IMR-90 (cell line): ENCODE measurements around the gene AFDN. TPM values are rescaled to one million over a fixed set of nuclear protein-coding genes. Genes with fewer than 3 reads are reported as not detected.

Experiments used
- ATAC-seq: fragments of 200-7000 bp; cut with Tn5 transposase; 2 replicates; pipeline ENCODE4 v1.9.1; 2020; ENCODE audit warnings: low read depth, mild to moderate bottlenecking, moderate library complexity
- BruUV-seq: library from RNA; stranded (reverse); fragments of 400-500 nt; replicated peaks from 2 replicates; lab custom pipeline; 2021; lab: Mats Ljungman, UMichigan
- CTCF ChIA-PET: fragments of 300-600 bp; formaldehyde crosslinking; extraction: SDS; loops from one replicate; lab custom pipeline; 2021; ENCODE audit warnings: antibody characterized with exemption; lab: Yijun Ruan, JAX
- POLR2A ChIA-PET: fragments of 300-600 bp; sonication (Branson Sonifier 250); formaldehyde crosslinking; loops from one replicate; lab custom pipeline; 2022; ENCODE audit warnings: antibody characterized with exemption; ENCODE audit not compliant: unreplicated experiment; lab: Charles Lee
- DNase-seq: peaks from one replicate; pipeline ENCODE4 v3.0.0; 2013
- H2AFZ ChIP-seq: replicated peaks from 2 replicates; pipeline ENCODE3; 2013; ENCODE audit warnings: low read length, mild to moderate bottlenecking; ENCODE audit not compliant: poor library complexity
- H2AK5ac ChIP-seq: 2 replicates; pipeline ENCODE4 v1.6.1; 2013; ENCODE audit warnings: low read depth, low read length, inconsistent platforms
- H2AK9ac ChIP-seq: replicated peaks from 2 replicates; pipeline ENCODE3; 2013; ENCODE audit warnings: mild to moderate bottlenecking, low read depth, low read length, moderate library complexity; ENCODE audit not compliant: poor library complexity
- H2BK120ac ChIP-seq: 2 replicates; pipeline ENCODE4 v1.6.1; 2013; ENCODE audit warnings: low read depth, low read length, inconsistent platforms
- H2BK15ac ChIP-seq: 3 replicates; pipeline ENCODE4 v1.6.1; 2013; ENCODE audit warnings: low read depth, low read length, inconsistent platforms
- H2BK20ac ChIP-seq: 2 replicates; pipeline ENCODE4 v1.6.1; 2013; ENCODE audit warnings: low read depth, mild to moderate bottlenecking, inconsistent platforms, low read length, moderate library complexity
- H2BK5ac ChIP-seq: 2 replicates; pipeline ENCODE4 v1.6.1; 2013; ENCODE audit warnings: mild to moderate bottlenecking, low read depth, low read length, inconsistent platforms; ENCODE audit not compliant: poor library complexity, severe bottlenecking
- H3K14ac ChIP-seq: replicated peaks from 2 replicates; pipeline ENCODE4 v1.6.1; 2013; ENCODE audit warnings: low read depth, low read length, inconsistent platforms
- H3K18ac ChIP-seq: 2 replicates; pipeline ENCODE4 v1.6.1; 2013; ENCODE audit warnings: low read depth, low read length, control low read depth
- H3K23ac ChIP-seq: 2 replicates; pipeline ENCODE4 v1.6.1; 2013; ENCODE audit warnings: low read depth, low read length, inconsistent platforms
- H3K27ac ChIP-seq: 2 replicates; pipeline ENCODE4 v1.5.1; 2013; ENCODE audit warnings: mild to moderate bottlenecking, control low read depth, low read length; ENCODE audit not compliant: insufficient read depth
- H3K27me3 ChIP-seq: 2 replicates; pipeline ENCODE4 v1.6.1; 2013; ENCODE audit warnings: low read length; ENCODE audit not compliant: control insufficient read depth, insufficient read depth
- H3K36me3 ChIP-seq: 2 replicates; pipeline ENCODE4 v1.6.1; 2013; ENCODE audit warnings: low read length, mixed read lengths; ENCODE audit not compliant: control insufficient read depth, insufficient read depth
- H3K4ac ChIP-seq: 2 replicates; pipeline ENCODE4 v1.6.1; 2013; ENCODE audit warnings: low read depth, low read length, inconsistent platforms
- H3K4me1 ChIP-seq: 2 replicates; pipeline ENCODE4 v1.6.1; 2013; ENCODE audit warnings: low read length, mixed read lengths; ENCODE audit not compliant: control insufficient read depth, insufficient read depth
- H3K4me2 ChIP-seq: 2 replicates; pipeline ENCODE4 v1.6.1; 2013; ENCODE audit warnings: low read depth, mild to moderate bottlenecking, control low read depth, low read length, moderate library complexity
- H3K4me3 ChIP-seq: 2 replicates; pipeline ENCODE4 v1.5.1; 2013; ENCODE audit warnings: low read depth, mild to moderate bottlenecking, control low read depth, low read length, moderate library complexity; ENCODE audit not compliant: insufficient read depth
- H3K56ac ChIP-seq: 2 replicates; pipeline ENCODE4 v1.6.1; 2013; ENCODE audit warnings: low read length, inconsistent platforms; ENCODE audit not compliant: insufficient read depth; ENCODE audit errors: extremely low read depth
- H3K79me1 ChIP-seq, 2 experiments: 2 replicates each; pipeline ENCODE4 v1.6.1; 2013; ENCODE audit warnings: low read length in 2 of 2, inconsistent platforms in 1 of 2, low read depth in 1 of 2
- H3K9ac ChIP-seq: 2 replicates; pipeline ENCODE4 v1.6.1; 2013; ENCODE audit warnings: low read depth, low read length, control low read depth
- H3K9me1 ChIP-seq: 2 replicates; pipeline ENCODE4 v1.6.1; 2013; ENCODE audit warnings: low read length, inconsistent platforms; ENCODE audit not compliant: insufficient read depth
- H3K9me3 ChIP-seq: 2 replicates; pipeline ENCODE4 v1.6.1; 2013; ENCODE audit warnings: low read length; ENCODE audit not compliant: control insufficient read depth, insufficient read depth
- H4K20me1 ChIP-seq: 2 replicates; pipeline ENCODE4 v1.6.1; 2013; ENCODE audit warnings: low read length, inconsistent platforms; ENCODE audit not compliant: insufficient read depth
- H4K5ac ChIP-seq: 2 replicates; pipeline ENCODE4 v1.6.1; 2013; ENCODE audit warnings: mild to moderate bottlenecking, low read depth, low read length, control low read depth
- H4K8ac ChIP-seq, 2 experiments: 2 replicates each; pipeline ENCODE4 v1.6.1; 2013; ENCODE audit warnings: low read depth in 2 of 2, low read length in 2 of 2, control low read depth in 1 of 2, inconsistent platforms in 1 of 2
- H4K91ac ChIP-seq: 2 replicates; pipeline ENCODE4 v1.6.1; 2013; ENCODE audit warnings: low read depth, low read length, inconsistent platforms; ENCODE audit not compliant: insufficient read depth
- BHLHE40 ChIP-seq: fragments of 150-350 bp; IDR thresholded peaks from 2 replicates; pipeline ENCODE4 v1.6.1; 2016; ENCODE audit warnings: mild to moderate bottlenecking, low read depth, low read length
- CHD1 ChIP-seq: IDR thresholded peaks from 2 replicates; pipeline ENCODE4 v1.6.1; 2012; ENCODE audit warnings: low read depth, low read length, improper control_type of control experiment
- MAFK ChIP-seq: IDR thresholded peaks from 2 replicates; pipeline ENCODE4 v1.6.1; 2012; ENCODE audit warnings: low read depth, low read length, improper control_type of control experiment
- MAZ ChIP-seq: IDR thresholded peaks from 2 replicates; pipeline ENCODE4 v1.6.1; 2012; ENCODE audit warnings: low read depth, mild to moderate bottlenecking, low read length, improper control_type of control experiment, moderate library complexity, borderline replicate concordance
- NFE2L2 ChIP-seq: fragments of 150-350 bp; IDR thresholded peaks from 2 replicates; pipeline ENCODE4 v1.6.1; 2016; ENCODE audit warnings: low read depth, mild to moderate bottlenecking, low read length
- POLR2A ChIP-seq: IDR thresholded peaks from 2 replicates; pipeline ENCODE4 v1.6.1; 2012; ENCODE audit warnings: mild to moderate bottlenecking, low read depth, low read length
- RAD21 ChIP-seq: IDR thresholded peaks from 2 replicates; pipeline ENCODE4 v1.6.1; 2012; ENCODE audit warnings: low read length, improper control_type of control experiment
- RFX5 ChIP-seq: IDR thresholded peaks from 2 replicates; pipeline ENCODE4 v1.8.0; 2012; ENCODE audit warnings: low read depth, mild to moderate bottlenecking, low read length, moderate library complexity
- WGBS, 2 experiments: methylation state at CpG; one replicate each; pipeline versions ENCODE4 v1.1.5 to v1.1.7; 2013; ENCODE audit warnings: missing lambda C conversion rate in 2 of 2; ENCODE audit not compliant: insufficient read length in 1 of 2; ENCODE audit errors: extremely low coverage in 2 of 2; 5-methylcytosine and 5-hydroxymethylcytosine counted together
- dilution Hi-C: fragments of 300-500 bp; cut with HindIII; formaldehyde crosslinking; loops from one replicate; pipeline ENCODE4 v1.14.3; 2018; ENCODE audit warnings: low sequenced_read_pairs; ENCODE audit not compliant: unreplicated experiment
- in situ Hi-C: fragments of 300-500 bp; cut with MboI; formaldehyde crosslinking; loops from 3 replicates; pipeline ENCODE4 v1.14.3; 2019; ENCODE audit warnings: low sequenced_read_pairs, inconsistent platforms, mixed read lengths
- intact Hi-C: fragments of 100-400 bp; cut with micrococcal nuclease; formaldehyde crosslinking; loops from 2 replicates; pipeline ENCODE4 v1.10.0; 2022
- polyA plus RNA-seq, 3 experiments: library from polyadenylated mRNA; depleted of rRNA; stranded (reverse); fragments of >200 nt; gene quantifications; 2 replicates each; pipeline ENCODE4 v1.2.3, GENCODE V29; 2012; ENCODE audit warnings: low replicate concordance in 1 of 3
- total RNA-seq: library from RNA; depleted of rRNA; stranded (reverse); fragments of >200 nt; gene quantifications from 2 replicates; pipeline ENCODE4 v1.2.3, GENCODE V29; 2012

AFDN gene
- total and polyA plus RNA-seq, 2 of the 4 experiments (the other 2 are of a cell fraction), result 11.6 to 20.8 TPM

- H2BK120ac ChIP-seq, result no peak overlapping the region
- TF ChIP-seq NFE2L2 (no peak), POLR2A (no peak), RFX5 (no peak), RAD21 (no peak), MAFK (no peak), CHD1 (no peak), MAZ (no peak), BHLHE40 (no peak)
- H3K79me1 ChIP-seq, result no peaks in the 10 kb centered on the region
- ChIA-PET CTCF (no interaction called here), POLR2A (no interaction called here)
- H3K4ac ChIP-seq, result no peak overlapping the region
- ATAC-seq (no peak), DNase-seq (no peak)
- H2BK20ac ChIP-seq, result no peak overlapping the region
- 56% methylated on average over 5 of the region's 15 CpGs; no CpG with 5 or more reads in 1 of the 2 experiments for WGBS, 2 experiments
- H3K4me1 ChIP-seq, result no peaks in the 10 kb centered on the region
- H2AFZ ChIP-seq, result no peak overlapping the region
- H3K9me3 ChIP-seq, result peaks cover 3% of the 10 kb centered on the region; the same call in 1 of the 2 replicates
- H3K18ac ChIP-seq, result no peak overlapping the region
- no peaks in the 10 kb centered on the region for H3K36me3 ChIP-seq
- H4K91ac ChIP-seq, result no peak overlapping the region
- H3K23ac ChIP-seq, result no peak overlapping the region
- no peak overlapping the region for H2AK9ac ChIP-seq
- no peaks in the 10 kb centered on the region for H3K27me3 ChIP-seq
- intact Hi-C loops (no loop called here), dilution Hi-C loops (no loop called here), in situ Hi-C loops (no loop called here)
- BruUV-seq, result no TSS peak
- no peak overlapping the region for H3K56ac ChIP-seq
- no peaks in the 10 kb centered on the region for H4K20me1 ChIP-seq
- H3K14ac ChIP-seq, result no peak overlapping the region
- no peak overlapping the region for H3K9ac ChIP-seq
- H3K4me3 ChIP-seq, result no peak overlapping the region
- H3K4me2 ChIP-seq, result no peak overlapping the region
- H2BK5ac ChIP-seq, result no peak overlapping the region
- H3K9me1 ChIP-seq, result no peaks in the 10 kb centered on the region
- H2AK5ac ChIP-seq, result no peak overlapping the region
- H3K27ac ChIP-seq, result no peak overlapping the region
- no peak overlapping the region for H2BK15ac ChIP-seq
- no peak overlapping the region for H4K5ac ChIP-seq
- H4K8ac ChIP-seq, result no peak overlapping the region
These were observed 45.5 kb upstream of the AFDN start for GRCh38 chr6:167781066-167781767.
